Hindlimb muscle (tissue), 1 donor: ENCODE data around the gene FCHO2. TPM values are rescaled to one million over a fixed set of nuclear protein-coding genes. Genes with fewer than 3 reads are reported as not detected.
A peak's percentile ranks its signal among the peaks of the same experiment; 100 is the strongest.

Source experiments
- DNase-seq: peaks from one replicate; pipeline ENCODE4 v3.0.0-alpha.2; 2013
- polyA plus RNA-seq: library from polyadenylated mRNA; unstranded; fragments of 120-200 nt; gene quantifications from one replicate; pipeline ENCODE4 v1.2.1, GENCODE V29; 2013; ENCODE audit not compliant: insufficient read length

The FCHO2 gene
- polyA plus RNA-seq, 1 donor, result 18.1 TPM

GRCh38 chr5:73112359-73112758 is 156.5 kb downstream of the FCHO2 start:
- DNase-seq, result no peak

- DNase-seq, result no peak
Measured at GRCh38 chr5:73114044-73114688, 158.3 kb downstream of the FCHO2 start.

- DNase-seq, result no peak
Measured at GRCh38 chr5:73115399-73116051, 159.7 kb downstream of the FCHO2 start.

- DNase-seq, result no peak
Measured at GRCh38 chr5:73116506-73116905, 160.7 kb downstream of the FCHO2 start.

GRCh38 chr5:73117088-73117740 is 161.4 kb downstream of the FCHO2 start:
- DNase-seq, result no peak

GRCh38 chr5:73118391-73118973 is 162.6 kb downstream of the FCHO2 start:
- no peak for DNase-seq

GRCh38 chr5:73119451-73120157 is 163.8 kb downstream of the FCHO2 start:
- DNase-seq, result no peak

- DNase-seq, result peak; percentile 15
Measured at GRCh38 chr5:73120222-73121118, 164.6 kb downstream of the FCHO2 start, which contains the start of gene TMEM171. TSS of gene TMEM171 (plus strand) at chr5:73120575. CDS start at chr5:73123374, 2,799 bp downstream.

GRCh38 chr5:73121119-73121463 is 165.2 kb downstream of the FCHO2 start:
- DNase-seq, result no peak

- no peak for DNase-seq
Measured at GRCh38 chr5:73122875-73123810, 167.3 kb downstream of the FCHO2 start.

- no peak for DNase-seq
Measured at GRCh38 chr5:73125289-73125688, 169.4 kb downstream of the FCHO2 start.

GRCh38 chr5:73126381-73126780 is 170.5 kb downstream of the FCHO2 start:
- DNase-seq, result no peak

GRCh38 chr5:73126957-73127356 is 171.1 kb downstream of the FCHO2 start:
- DNase-seq, result no peak

- no peak for DNase-seq
Measured at GRCh38 chr5:73129143-73129542, 173.3 kb downstream of the FCHO2 start.

GRCh38 chr5:73130811-73131210 is 175.0 kb downstream of the FCHO2 start:
- no peak for DNase-seq

GRCh38 chr5:73131711-73132425 is 176.0 kb downstream of the FCHO2 start:
- DNase-seq, result no peak

GRCh38 chr5:73132759-73133158 is 176.9 kb downstream of the FCHO2 start:
- DNase-seq, result no peak

GRCh38 chr5:73135021-73135420 is 179.2 kb downstream of the FCHO2 start:
- no peak for DNase-seq

- DNase-seq, result no peak
Measured at GRCh38 chr5:73135429-73136054, 179.7 kb downstream of the FCHO2 start.
